ENCODE measurements around the gene GNA12.

The GNA12 gene

GRCh38 chr7:2794836-2795636 is 49.1 kb downstream of the GNA12 start:
- no peak overlapping the region for H2AFZ ChIP-seq (ENCODE audit: low read depth, low read length)
- H3K4me1 ChIP-seq (ENCODE audit: insufficient read depth, low read length): no peaks in the 10 kb centered on the region
- peaks cover 2% of the 10 kb centered on the region for H3K9me3 ChIP-seq (ENCODE audit: low read length)
- H3K27me3 ChIP-seq (ENCODE audit: insufficient read depth, low read length): no peaks in the 10 kb centered on the region
- H3K36me3 ChIP-seq (ENCODE audit: insufficient read depth, low read length): peaks cover 41% of the 10 kb centered on the region
- H3K4me3 ChIP-seq (ENCODE audit: low read length): no peak overlapping the region

- no peaks in the 10 kb centered on the region for H3K27me3 ChIP-seq (ENCODE audit: insufficient read depth, low read length)
- peaks cover 5% of the 10 kb centered on the region for H3K9me3 ChIP-seq (ENCODE audit: low read length)
- H3K4me3 ChIP-seq (ENCODE audit: low read length): no peak overlapping the region
- H3K4me1 ChIP-seq (ENCODE audit: insufficient read depth, low read length): no peaks in the 10 kb centered on the region
- H2AFZ ChIP-seq (ENCODE audit: low read depth, low read length): no peak overlapping the region
- H3K36me3 ChIP-seq (ENCODE audit: insufficient read depth, low read length): peaks cover 47% of the 10 kb centered on the region
Measured at GRCh38 chr7:2792856-2793487, 51.1 kb downstream of the GNA12 start.

- H3K36me3 ChIP-seq (ENCODE audit: insufficient read depth, low read length): peaks cover 53% of the 10 kb centered on the region
- H2AFZ ChIP-seq (ENCODE audit: low read depth, low read length): no peak overlapping the region
- no peak overlapping the region for H3K4me3 ChIP-seq (ENCODE audit: low read length)
- H3K27me3 ChIP-seq (ENCODE audit: insufficient read depth, low read length): no peaks in the 10 kb centered on the region
- H3K9me3 ChIP-seq (ENCODE audit: low read length): peaks cover 3% of the 10 kb centered on the region
- no peaks in the 10 kb centered on the region for H3K4me1 ChIP-seq (ENCODE audit: insufficient read depth, low read length)
Measured at GRCh38 chr7:2792235-2792634, 51.9 kb downstream of the GNA12 start.

GRCh38 chr7:2791390-2791789 is 52.7 kb downstream of the GNA12 start:
- Histone ChIP-seq H3K4me1 (ENCODE audit: insufficient read depth, low read length) (no peaks in the 10 kb centered on the region), H3K36me3 (ENCODE audit: insufficient read depth, low read length) (peaks cover 60% of the 10 kb centered on the region), H3K4me3 (ENCODE audit: low read length) (no peak overlapping the region), H2AFZ (ENCODE audit: low read depth, low read length) (no peak overlapping the region), H3K9me3 (ENCODE audit: low read length) (peaks cover 3% of the 10 kb centered on the region), H3K27me3 (ENCODE audit: insufficient read depth, low read length) (no peaks in the 10 kb centered on the region)

GRCh38 chr7:2787251-2787951 is 56.7 kb downstream of the GNA12 start:
- no peaks in the 10 kb centered on the region for H3K4me1 ChIP-seq (ENCODE audit: insufficient read depth, low read length)
- no peak overlapping the region for H3K4me3 ChIP-seq (ENCODE audit: low read length)
- H3K9me3 ChIP-seq (ENCODE audit: low read length): peaks cover 8% of the 10 kb centered on the region
- no peaks in the 10 kb centered on the region for H3K27me3 ChIP-seq (ENCODE audit: insufficient read depth, low read length)
- no peak overlapping the region for H2AFZ ChIP-seq (ENCODE audit: low read depth, low read length)
- H3K36me3 ChIP-seq (ENCODE audit: insufficient read depth, low read length): peaks cover 43% of the 10 kb centered on the region

- Histone ChIP-seq H3K4me3 (ENCODE audit: low read length) (no peak overlapping the region), H3K4me1 (ENCODE audit: insufficient read depth, low read length) (no peaks in the 10 kb centered on the region), H2AFZ (ENCODE audit: low read depth, low read length) (no peak overlapping the region), H3K9me3 (ENCODE audit: low read length) (peaks cover 8% of the 10 kb centered on the region), H3K27me3 (ENCODE audit: insufficient read depth, low read length) (no peaks in the 10 kb centered on the region), H3K36me3 (ENCODE audit: insufficient read depth, low read length) (peaks cover 40% of the 10 kb centered on the region)
Measured at GRCh38 chr7:2786607-2787116, 57.4 kb downstream of the GNA12 start.

GRCh38 chr7:2785071-2785500 is 59.0 kb downstream of the GNA12 start:
- Histone ChIP-seq H3K4me3 (ENCODE audit: low read length) (no peak overlapping the region), H3K27me3 (ENCODE audit: insufficient read depth, low read length) (no peaks in the 10 kb centered on the region), H3K4me1 (ENCODE audit: insufficient read depth, low read length) (no peaks in the 10 kb centered on the region), H2AFZ (ENCODE audit: low read depth, low read length) (no peak overlapping the region), H3K36me3 (ENCODE audit: insufficient read depth, low read length) (peaks cover 33% of the 10 kb centered on the region), H3K9me3 (ENCODE audit: low read length) (peaks cover 8% of the 10 kb centered on the region)

- Histone ChIP-seq H3K4me3 (ENCODE audit: low read length) (no peak overlapping the region), H3K9me3 (ENCODE audit: low read length) (peaks cover 5% of the 10 kb centered on the region), H3K27me3 (ENCODE audit: insufficient read depth, low read length) (no peaks in the 10 kb centered on the region), H2AFZ (ENCODE audit: low read depth, low read length) (no peak overlapping the region), H3K36me3 (ENCODE audit: insufficient read depth, low read length) (peaks cover 23% of the 10 kb centered on the region), H3K4me1 (ENCODE audit: insufficient read depth, low read length) (no peaks in the 10 kb centered on the region)
Measured at GRCh38 chr7:2782565-2782964, 61.5 kb downstream of the GNA12 start.

- no peak overlapping the region for H2AFZ ChIP-seq (ENCODE audit: low read depth, low read length)
- H3K4me1 ChIP-seq (ENCODE audit: insufficient read depth, low read length): no peaks in the 10 kb centered on the region
- peaks cover 19% of the 10 kb centered on the region for H3K36me3 ChIP-seq (ENCODE audit: insufficient read depth, low read length)
- no peaks in the 10 kb centered on the region for H3K27me3 ChIP-seq (ENCODE audit: insufficient read depth, low read length)
- peaks cover 5% of the 10 kb centered on the region for H3K9me3 ChIP-seq (ENCODE audit: low read length)
- no peak overlapping the region for H3K4me3 ChIP-seq (ENCODE audit: low read length)
Measured at GRCh38 chr7:2782121-2782520, 62.0 kb downstream of the GNA12 start.

GRCh38 chr7:2781636-2782035 is 62.5 kb downstream of the GNA12 start:
- H3K27me3 ChIP-seq (ENCODE audit: insufficient read depth, low read length): no peaks in the 10 kb centered on the region
- H3K9me3 ChIP-seq (ENCODE audit: low read length): peaks cover 5% of the 10 kb centered on the region
- H3K36me3 ChIP-seq (ENCODE audit: insufficient read depth, low read length): peaks cover 14% of the 10 kb centered on the region
- no peak overlapping the region for H3K4me3 ChIP-seq (ENCODE audit: low read length)
- no peak overlapping the region for H2AFZ ChIP-seq (ENCODE audit: low read depth, low read length)
- no peaks in the 10 kb centered on the region for H3K4me1 ChIP-seq (ENCODE audit: insufficient read depth, low read length)

GRCh38 chr7:2779051-2779450 is 65.1 kb downstream of the GNA12 start:
- H3K4me1 ChIP-seq (ENCODE audit: insufficient read depth, low read length): no peaks in the 10 kb centered on the region
- H3K36me3 ChIP-seq (ENCODE audit: insufficient read depth, low read length): peaks cover 9% of the 10 kb centered on the region
- H3K27me3 ChIP-seq (ENCODE audit: insufficient read depth, low read length): no peaks in the 10 kb centered on the region
- H3K9me3 ChIP-seq (ENCODE audit: low read length): peaks cover 5% of the 10 kb centered on the region
- H2AFZ ChIP-seq (ENCODE audit: low read depth, low read length): no peak overlapping the region
- no peak overlapping the region for H3K4me3 ChIP-seq (ENCODE audit: low read length)

GRCh38 chr7:2777898-2778535 is 66.1 kb downstream of the GNA12 start:
- peaks cover 4% of the 10 kb centered on the region for H3K9me3 ChIP-seq (ENCODE audit: low read length)
- no peaks in the 10 kb centered on the region for H3K4me1 ChIP-seq (ENCODE audit: insufficient read depth, low read length)
- no peaks in the 10 kb centered on the region for H3K27me3 ChIP-seq (ENCODE audit: insufficient read depth, low read length)
- peaks cover 9% of the 10 kb centered on the region for H3K36me3 ChIP-seq (ENCODE audit: insufficient read depth, low read length)
- no peak overlapping the region for H3K4me3 ChIP-seq (ENCODE audit: low read length)
- no peak overlapping the region for H2AFZ ChIP-seq (ENCODE audit: low read depth, low read length)

- H3K9me3 ChIP-seq (ENCODE audit: low read length): peaks cover 6% of the 10 kb centered on the region
- no peaks in the 10 kb centered on the region for H3K27me3 ChIP-seq (ENCODE audit: insufficient read depth, low read length)
- peaks cover 3% of the 10 kb centered on the region for H3K36me3 ChIP-seq (ENCODE audit: insufficient read depth, low read length)
- H3K4me1 ChIP-seq (ENCODE audit: insufficient read depth, low read length): no peaks in the 10 kb centered on the region
- no peak overlapping the region for H3K4me3 ChIP-seq (ENCODE audit: low read length)
- no peak overlapping the region for H2AFZ ChIP-seq (ENCODE audit: low read depth, low read length)
Measured at GRCh38 chr7:2776401-2776800, 67.7 kb downstream of the GNA12 start.
